ENCODE results near the gene C15orf62.

C15orf62 gene

DNA sequence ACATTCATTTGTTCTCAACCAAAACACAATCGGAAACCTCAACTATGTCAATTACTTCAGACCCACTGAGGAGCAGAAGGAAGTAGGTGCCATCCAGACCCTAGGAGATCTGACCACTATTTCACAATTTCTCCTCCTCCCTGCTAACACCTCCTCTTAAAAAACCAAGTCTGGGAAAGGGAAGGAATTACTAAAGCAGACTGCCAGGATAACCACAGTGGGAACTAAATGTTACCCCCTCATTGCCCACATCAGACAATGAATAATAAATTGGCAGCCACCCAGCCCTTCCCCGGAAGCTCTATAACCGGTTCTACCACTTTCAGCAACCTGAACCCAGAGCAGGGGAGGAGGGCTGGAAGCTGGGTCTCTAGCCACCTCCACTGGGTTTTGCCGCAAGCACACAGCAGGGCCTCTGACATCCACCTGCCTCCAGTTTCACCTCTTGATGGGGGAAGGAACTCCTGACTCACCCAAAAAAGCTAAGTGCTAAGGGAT lies 17.6 kb downstream of the C15orf62 start:
- H3K27ac ChIP-seq (ENCODE audit: low read length) = no peak overlapping the region
- peaks cover 24% of the 10 kb centered on the region for H3K4me1 ChIP-seq (ENCODE audit: insufficient read depth, low read length)
- H3K4me3 ChIP-seq (ENCODE audit: low read length) = peak overlapping the region; percentile 23
- H3K36me3 ChIP-seq (ENCODE audit: insufficient read depth, low read depth, low read length) = no peaks in the 10 kb centered on the region
- H3K9ac ChIP-seq (ENCODE audit: low read depth, low read length) = peak overlapping the region; percentile 7; the same call in 1 of the 2 replicates
- H3K9me3 ChIP-seq (ENCODE audit: insufficient read depth, low read depth, low read length) = no peaks in the 10 kb centered on the region
- no peaks in the 10 kb centered on the region for H3K27me3 ChIP-seq (ENCODE audit: insufficient read depth, low read length)

DNA sequence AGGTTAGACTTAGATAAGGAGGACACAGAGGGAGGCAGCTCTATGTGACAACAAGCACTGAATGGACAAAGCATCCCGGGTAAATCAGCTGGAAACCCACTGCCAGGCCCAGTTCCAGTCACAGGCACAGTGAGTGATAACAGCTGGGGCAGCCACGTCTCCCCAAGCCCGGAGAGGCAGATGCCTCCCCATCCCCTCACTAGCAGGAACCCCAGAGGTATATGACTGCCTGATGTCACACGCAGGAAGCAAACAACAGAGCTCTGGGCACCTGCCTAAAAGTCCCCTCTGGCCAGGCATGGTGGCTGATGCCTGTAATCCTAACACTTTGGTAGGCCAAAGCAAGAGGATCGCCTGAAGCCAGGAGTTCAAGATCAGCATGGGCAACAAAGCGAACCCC lies 18.2 kb downstream of the C15orf62 start:
- no peaks in the 10 kb centered on the region for H3K36me3 ChIP-seq (ENCODE audit: insufficient read depth, low read depth, low read length)
- peak overlapping the region; percentile 23; the same call in 1 of the 2 replicates for H3K4me3 ChIP-seq (ENCODE audit: low read length)
- H3K27me3 ChIP-seq (ENCODE audit: insufficient read depth, low read length) = no peaks in the 10 kb centered on the region
- H3K9ac ChIP-seq (ENCODE audit: low read depth, low read length) = no peak overlapping the region
- no peak overlapping the region for H3K27ac ChIP-seq (ENCODE audit: low read length)
- H3K9me3 ChIP-seq (ENCODE audit: insufficient read depth, low read depth, low read length) = no peaks in the 10 kb centered on the region
- peaks cover 24% of the 10 kb centered on the region for H3K4me1 ChIP-seq (ENCODE audit: insufficient read depth, low read length)

DNA sequence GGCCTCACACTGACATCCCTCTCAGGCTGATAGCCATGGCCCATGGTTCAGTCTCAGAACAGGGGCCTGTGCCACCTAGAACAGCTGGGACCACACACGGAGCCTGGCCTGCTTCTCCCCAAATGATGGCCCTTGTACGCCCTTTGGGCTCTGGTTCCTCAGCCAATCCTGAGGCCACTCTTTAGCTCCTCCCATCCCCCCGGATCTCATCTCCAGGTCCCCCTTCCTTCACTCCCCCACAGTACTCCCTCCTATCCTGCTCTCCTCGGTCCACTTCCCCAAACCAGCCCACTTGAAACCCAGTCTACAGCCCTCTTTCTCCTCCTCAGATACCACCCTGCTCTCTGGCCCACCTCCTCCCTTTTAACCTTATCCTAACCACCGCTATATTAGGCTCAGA lies 19.3 kb downstream of the C15orf62 start:
- Histone ChIP-seq H3K27ac (ENCODE audit: low read length) (no peak overlapping the region), H3K4me1 (ENCODE audit: insufficient read depth, low read length) (peaks cover 24% of the 10 kb centered on the region)

DNA sequence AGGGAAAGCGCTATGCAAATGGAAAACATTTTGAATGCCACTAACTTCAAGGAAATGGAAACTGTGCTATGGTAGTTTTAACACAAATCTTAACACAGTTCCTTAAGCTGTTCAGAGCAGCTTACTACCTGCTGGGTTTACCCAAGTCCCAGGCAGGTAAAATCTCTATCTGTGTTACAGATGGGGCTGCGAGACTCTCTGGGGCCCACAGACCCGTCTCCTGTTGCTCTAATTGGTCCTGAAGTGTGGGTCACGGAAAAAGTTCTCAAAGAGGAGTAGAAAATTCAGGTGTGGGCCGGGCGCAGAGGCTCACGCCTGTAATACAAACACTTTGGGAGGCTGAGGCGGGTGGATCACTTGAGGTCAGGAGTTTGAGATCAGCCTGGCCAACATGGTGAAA lies 20.2 kb downstream of the C15orf62 start:
- Histone ChIP-seq H3K9ac (ENCODE audit: low read depth, low read length) (no peak overlapping the region), H3K4me1 (ENCODE audit: insufficient read depth, low read length) (peaks cover 24% of the 10 kb centered on the region), H3K36me3 (ENCODE audit: insufficient read depth, low read depth, low read length) (no peaks in the 10 kb centered on the region), H3K4me3 (ENCODE audit: low read length) (no peak overlapping the region), H3K27ac (ENCODE audit: low read length) (no peak overlapping the region), H3K27me3 (ENCODE audit: insufficient read depth, low read length) (no peaks in the 10 kb centered on the region), H3K9me3 (ENCODE audit: insufficient read depth, low read depth, low read length) (no peaks in the 10 kb centered on the region)

More for the DNA sequence above, 19.3 kb downstream of the C15orf62 start:
- no peaks in the 10 kb centered on the region for H3K9me3 ChIP-seq (ENCODE audit: insufficient read depth, low read depth, low read length)
- H3K4me3 ChIP-seq (ENCODE audit: low read length) = no peak overlapping the region
- no peaks in the 10 kb centered on the region for H3K36me3 ChIP-seq (ENCODE audit: insufficient read depth, low read depth, low read length)
- no peak overlapping the region for H3K9ac ChIP-seq (ENCODE audit: low read depth, low read length)
- H3K27me3 ChIP-seq (ENCODE audit: insufficient read depth, low read length) = no peaks in the 10 kb centered on the region

DNA sequence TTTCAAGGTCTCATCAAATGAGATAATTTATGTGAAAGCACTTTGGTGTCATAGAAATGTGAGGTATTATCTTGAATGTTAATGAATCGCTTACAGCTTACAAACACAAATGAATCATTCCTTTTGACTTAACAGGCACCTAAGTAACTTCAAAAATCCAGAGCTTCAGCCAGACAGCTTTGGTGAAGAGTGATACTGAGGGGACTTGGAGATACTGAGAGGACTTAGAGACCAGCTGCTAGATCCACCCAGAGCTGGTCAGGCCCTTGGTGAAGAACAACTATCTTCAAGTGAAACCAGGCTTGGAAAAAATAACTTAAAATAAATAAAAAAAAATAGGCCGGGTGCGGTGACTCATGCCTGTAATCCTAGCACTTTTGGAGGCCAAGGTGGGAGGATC lies 20.9 kb downstream of the C15orf62 start:
- H3K27ac ChIP-seq (ENCODE audit: low read length) = no peak overlapping the region
- H3K36me3 ChIP-seq (ENCODE audit: insufficient read depth, low read depth, low read length) = no peaks in the 10 kb centered on the region
- H3K4me3 ChIP-seq (ENCODE audit: low read length) = no peak overlapping the region
- no peaks in the 10 kb centered on the region for H3K9me3 ChIP-seq (ENCODE audit: insufficient read depth, low read depth, low read length)
- H3K4me1 ChIP-seq (ENCODE audit: insufficient read depth, low read length) = peaks cover 19% of the 10 kb centered on the region
- H3K9ac ChIP-seq (ENCODE audit: low read depth, low read length) = no peak overlapping the region
- H3K27me3 ChIP-seq (ENCODE audit: insufficient read depth, low read length) = no peaks in the 10 kb centered on the region

DNA sequence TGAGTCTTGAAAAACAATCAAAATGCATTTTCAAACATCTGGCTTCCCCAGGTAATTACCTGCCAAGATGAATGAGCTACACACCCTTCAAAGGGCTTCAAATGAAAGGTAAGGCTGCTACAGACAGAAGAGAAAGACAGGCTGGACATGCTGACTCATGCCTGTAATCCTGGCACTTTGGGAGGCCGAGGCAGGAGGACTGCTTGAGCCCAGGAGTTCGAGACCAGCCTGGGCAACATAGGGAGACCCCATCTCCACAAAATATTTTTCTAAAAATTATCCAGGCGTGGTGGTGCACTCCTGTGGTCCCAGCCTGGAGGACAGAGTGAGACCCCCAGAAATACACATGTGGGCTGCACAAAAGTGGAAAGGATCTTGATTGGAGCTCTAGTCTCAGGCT lies 22.6 kb downstream of the C15orf62 start:
- Histone ChIP-seq H3K4me1 (ENCODE audit: insufficient read depth, low read length) (peaks cover 14% of the 10 kb centered on the region), H3K36me3 (ENCODE audit: insufficient read depth, low read depth, low read length) (no peaks in the 10 kb centered on the region), H3K9ac (ENCODE audit: low read depth, low read length) (no peak overlapping the region), H3K27ac (ENCODE audit: low read length) (no peak overlapping the region), H3K4me3 (ENCODE audit: low read length) (no peak overlapping the region), H3K27me3 (ENCODE audit: insufficient read depth, low read length) (no peaks in the 10 kb centered on the region), H3K9me3 (ENCODE audit: insufficient read depth, low read depth, low read length) (no peaks in the 10 kb centered on the region)

DNA sequence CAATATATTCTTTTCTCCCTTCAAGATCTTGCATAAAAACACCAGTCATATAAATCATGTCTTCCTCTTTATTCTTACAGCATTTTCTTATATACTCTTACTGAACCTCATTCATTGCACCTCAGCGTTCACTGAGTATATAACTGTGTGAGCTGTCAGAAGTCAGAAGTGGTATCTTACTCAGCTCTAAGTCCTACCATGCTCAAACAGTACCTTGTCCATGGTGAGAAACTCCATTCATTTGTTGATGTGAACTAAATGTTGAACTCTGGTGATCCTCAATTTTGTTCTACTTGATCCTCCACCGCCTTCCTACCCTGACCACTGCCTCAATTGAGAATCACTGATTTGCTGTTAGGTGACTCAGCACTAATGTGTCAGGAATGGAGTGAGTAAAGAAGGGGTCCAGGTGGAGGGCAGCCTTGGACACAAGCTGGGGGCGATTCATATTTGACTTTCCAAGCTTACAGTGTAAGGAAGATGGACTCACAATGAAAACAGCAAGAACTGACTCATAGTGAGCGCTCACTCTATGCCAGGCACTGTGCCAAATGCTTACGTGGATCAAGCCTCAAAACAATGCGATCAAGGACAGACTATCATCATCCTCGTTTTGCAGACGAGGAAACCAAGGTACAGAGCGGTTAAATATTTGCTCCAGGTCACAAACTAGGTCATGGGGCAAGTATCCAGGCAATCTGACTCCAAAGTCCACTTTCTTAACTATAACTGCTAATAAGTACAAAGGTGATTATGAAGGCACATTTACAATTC lies 23.6 kb downstream of the C15orf62 start:
- Histone ChIP-seq H3K9me3 (ENCODE audit: insufficient read depth, low read depth, low read length) (no peaks in the 10 kb centered on the region), H3K36me3 (ENCODE audit: insufficient read depth, low read depth, low read length) (no peaks in the 10 kb centered on the region), H3K27me3 (ENCODE audit: insufficient read depth, low read length) (no peaks in the 10 kb centered on the region), H3K27ac (ENCODE audit: low read length) (no peak overlapping the region), H3K9ac (ENCODE audit: low read depth, low read length) (no peak overlapping the region), H3K4me1 (ENCODE audit: insufficient read depth, low read length) (peaks cover 12% of the 10 kb centered on the region; the same call in 1 of the 2 replicates), H3K4me3 (ENCODE audit: low read length) (no peak overlapping the region)

DNA sequence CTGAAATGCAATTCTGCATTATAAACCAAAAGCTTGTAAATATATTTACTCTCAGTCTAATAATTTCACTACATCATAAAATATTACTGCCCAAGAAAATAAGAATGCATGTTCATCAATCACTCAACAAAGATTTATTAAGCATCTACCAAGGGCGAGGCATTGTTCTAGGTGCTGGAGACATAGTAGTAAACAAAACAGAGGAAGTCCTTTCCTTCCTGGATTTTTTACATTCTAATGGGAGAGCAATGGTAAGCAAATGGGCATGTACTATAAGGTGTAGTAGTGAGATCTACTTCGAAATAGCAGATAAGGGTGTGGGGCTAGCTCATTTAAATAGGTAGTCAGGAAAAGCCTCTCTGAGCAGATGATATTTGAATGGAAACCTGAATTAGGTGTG lies 26.3 kb downstream of the C15orf62 start:
- Histone ChIP-seq H3K4me3 (ENCODE audit: low read length) (no peak overlapping the region), H3K4me1 (ENCODE audit: insufficient read depth, low read length) (peaks cover 22% of the 10 kb centered on the region; the same call in 1 of the 2 replicates), H3K36me3 (ENCODE audit: insufficient read depth, low read depth, low read length) (no peaks in the 10 kb centered on the region), H3K9me3 (ENCODE audit: insufficient read depth, low read depth, low read length) (no peaks in the 10 kb centered on the region), H3K27me3 (ENCODE audit: insufficient read depth, low read length) (no peaks in the 10 kb centered on the region), H3K27ac (ENCODE audit: low read length) (no peak overlapping the region), H3K9ac (ENCODE audit: low read depth, low read length) (0 out of 2 replicates have a peak overlapping the region, but pooled peaks have one; percentile 5)

DNA sequence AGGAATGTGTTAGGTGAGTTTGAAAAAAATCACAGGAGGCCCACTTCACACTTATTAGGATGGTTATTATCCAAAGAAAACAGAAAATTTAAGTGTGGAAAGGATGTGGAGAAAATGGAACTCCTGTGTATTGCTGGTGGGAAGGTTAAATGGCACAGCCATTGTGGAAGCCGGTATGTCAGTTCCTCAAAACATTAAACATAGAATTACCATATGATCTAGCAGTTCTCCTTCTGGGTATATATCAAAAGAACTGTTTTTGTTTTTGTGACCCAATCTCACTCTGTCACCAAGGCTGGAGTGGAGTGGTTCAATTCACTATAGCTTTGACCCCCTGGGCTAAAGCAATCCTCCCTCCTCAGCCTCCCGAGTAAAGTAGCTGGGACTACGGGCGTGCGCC lies 26.7 kb downstream of the C15orf62 start:
- no peak overlapping the region for H3K4me3 ChIP-seq (ENCODE audit: low read length)
- no peaks in the 10 kb centered on the region for H3K36me3 ChIP-seq (ENCODE audit: insufficient read depth, low read depth, low read length)
- H3K27me3 ChIP-seq (ENCODE audit: insufficient read depth, low read length) = no peaks in the 10 kb centered on the region
- no peaks in the 10 kb centered on the region for H3K9me3 ChIP-seq (ENCODE audit: insufficient read depth, low read depth, low read length)
- H3K4me1 ChIP-seq (ENCODE audit: insufficient read depth, low read length) = peaks cover 22% of the 10 kb centered on the region; the same call in 1 of the 2 replicates
- 0 out of 2 replicates have a peak overlapping the region, but pooled peaks have one; percentile 5 for H3K9ac ChIP-seq (ENCODE audit: low read depth, low read length)
- H3K27ac ChIP-seq (ENCODE audit: low read length) = no peak overlapping the region

DNA sequence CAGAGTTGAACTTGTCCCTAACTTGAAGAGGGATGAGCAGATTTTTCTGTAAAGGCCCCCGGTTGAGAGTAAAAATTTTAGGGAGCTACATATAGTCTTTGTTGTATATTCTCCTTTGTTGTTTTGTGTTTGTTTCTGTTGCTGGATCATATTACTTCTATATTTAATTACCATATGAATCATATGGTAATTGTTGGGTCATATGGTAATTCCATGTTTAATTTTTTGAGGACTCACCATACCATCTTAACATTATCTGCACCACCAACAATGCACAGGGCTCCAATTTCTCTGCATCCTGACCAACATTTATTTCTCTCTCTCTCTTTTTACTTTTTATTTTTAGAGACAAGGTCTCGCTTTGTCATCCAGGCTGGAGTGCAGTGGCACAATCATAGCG lies 29.7 kb downstream of the C15orf62 start:
- Histone ChIP-seq H3K9me3 (ENCODE audit: insufficient read depth, low read depth, low read length) (no peaks in the 10 kb centered on the region), H3K27ac (ENCODE audit: low read length) (no peak overlapping the region), H3K4me3 (ENCODE audit: low read length) (no peak overlapping the region), H3K27me3 (ENCODE audit: insufficient read depth, low read length) (no peaks in the 10 kb centered on the region), H3K36me3 (ENCODE audit: insufficient read depth, low read depth, low read length) (no peaks in the 10 kb centered on the region), H3K9ac (ENCODE audit: low read depth, low read length) (no peak overlapping the region), H3K4me1 (ENCODE audit: insufficient read depth, low read length) (peaks cover 22% of the 10 kb centered on the region; the same call in 1 of the 2 replicates)

DNA sequence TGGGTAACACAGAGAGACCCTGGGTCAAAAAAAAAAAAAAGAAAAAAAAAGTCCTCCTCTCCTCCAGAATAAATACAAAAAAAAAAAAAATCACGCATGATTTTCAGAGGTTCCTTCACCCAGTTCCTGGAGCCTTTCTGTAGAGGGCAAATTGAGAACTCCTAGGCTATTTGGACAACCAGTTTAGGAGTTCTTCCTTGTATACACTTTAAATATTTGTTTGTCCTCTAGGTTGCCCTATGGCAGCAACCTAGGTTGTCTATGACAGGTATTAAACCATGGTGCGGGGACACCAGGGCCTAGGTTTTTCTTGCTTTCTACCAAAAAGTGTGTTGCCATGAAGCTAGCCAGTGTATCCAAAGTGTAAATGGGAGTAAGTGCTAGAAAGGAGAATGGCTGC lies 33.3 kb downstream of the C15orf62 start:
- Histone ChIP-seq H3K4me1 (ENCODE audit: insufficient read depth, low read length) (peaks cover 16% of the 10 kb centered on the region; the same call in 1 of the 2 replicates), H3K9ac (ENCODE audit: low read depth, low read length) (no peak overlapping the region), H3K4me3 (ENCODE audit: low read length) (no peak overlapping the region), H3K36me3 (ENCODE audit: insufficient read depth, low read depth, low read length) (no peaks in the 10 kb centered on the region), H3K9me3 (ENCODE audit: insufficient read depth, low read depth, low read length) (no peaks in the 10 kb centered on the region), H3K27me3 (ENCODE audit: insufficient read depth, low read length) (no peaks in the 10 kb centered on the region), H3K27ac (ENCODE audit: low read length) (no peak overlapping the region)

DNA sequence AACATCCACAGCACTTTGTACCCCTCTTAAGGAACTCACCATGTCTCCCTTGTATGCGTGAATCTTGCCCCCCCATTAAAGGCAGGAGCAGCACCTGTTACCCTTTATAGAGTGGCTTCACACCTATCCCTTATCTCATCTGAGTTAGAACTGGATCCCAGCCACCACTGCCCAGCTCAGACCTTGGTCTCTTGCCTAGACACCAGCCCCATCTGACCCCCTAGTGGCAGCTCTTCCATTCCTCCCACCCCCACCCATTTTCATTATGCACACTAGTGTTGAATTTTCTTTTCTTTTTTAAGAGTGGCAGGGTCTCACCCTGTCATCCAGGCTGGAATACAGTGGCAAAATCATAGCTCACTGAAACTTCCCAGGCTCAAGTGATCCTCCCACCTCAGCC lies 33.9 kb downstream of the C15orf62 start:
- Histone ChIP-seq H3K4me3 (ENCODE audit: low read length) (no peak overlapping the region), H3K4me1 (ENCODE audit: insufficient read depth, low read length) (peaks cover 11% of the 10 kb centered on the region; the same call in 1 of the 2 replicates), H3K9ac (ENCODE audit: low read depth, low read length) (no peak overlapping the region), H3K9me3 (ENCODE audit: insufficient read depth, low read depth, low read length) (no peaks in the 10 kb centered on the region), H3K27ac (ENCODE audit: low read length) (no peak overlapping the region), H3K27me3 (ENCODE audit: insufficient read depth, low read length) (no peaks in the 10 kb centered on the region), H3K36me3 (ENCODE audit: insufficient read depth, low read depth, low read length) (no peaks in the 10 kb centered on the region)
